Endometrial microvascular endothelial cells (primary cell): ENCODE data around the gene PARD3. TPM values are rescaled to one million over a fixed set of nuclear protein-coding genes. Genes with fewer than 3 reads are reported as not detected.
"Not testable (repeated sequence)": the region's sequence is repeated elsewhere in the genome, so short reads cannot be mapped to it uniquely, and the experiment has no call there.

Experiments
- in situ Hi-C: cut with HindIII; loops from 2 replicates; pipeline ENCODE4 v1.10.0; 2017; ENCODE audit warnings: low sequenced_read_pairs, low pct_unique_long_range_greater_than_20kb; ENCODE audit errors: inconsistent ontology term
- total RNA-seq: library from RNA; depleted of rRNA; stranded (reverse); fragments of >200 nt; gene quantifications from one replicate; pipeline ENCODE4 v1.2.3, GENCODE V29; 2015; ENCODE audit errors: inconsistent ontology term

PARD3 gene
- total RNA-seq, 1 donor from 2014 or later = 21.5 TPM

DNA sequence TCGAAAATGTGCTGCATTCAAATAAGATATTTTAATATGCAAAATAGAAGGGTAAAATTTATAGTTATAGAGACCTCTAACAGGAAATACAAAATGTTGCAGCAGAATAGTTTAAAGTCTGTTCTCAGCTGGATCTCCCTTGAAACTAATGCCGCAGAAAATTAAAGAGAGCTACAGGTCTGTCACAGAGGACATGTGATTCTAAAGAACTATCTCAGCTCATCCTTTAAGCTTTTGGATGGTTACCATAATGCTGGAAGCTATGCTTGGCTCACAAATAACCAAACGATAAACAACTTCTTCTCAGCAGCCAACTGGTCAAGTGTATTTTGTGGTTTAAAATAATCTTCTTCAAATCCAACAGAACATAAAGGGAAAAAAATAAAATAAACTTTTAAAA, 353.0 kb downstream of the PARD3 start:
- in situ Hi-C loops = no loop called here

- in situ Hi-C loops = no loop called here
Observed at GRCh38 chr10:34454590-34455261, 360.4 kb downstream of the PARD3 start.

GRCh38 chr10:34449836-34450235, 365.3 kb downstream of the PARD3 start:
- in situ Hi-C loops = no loop called here

DNA sequence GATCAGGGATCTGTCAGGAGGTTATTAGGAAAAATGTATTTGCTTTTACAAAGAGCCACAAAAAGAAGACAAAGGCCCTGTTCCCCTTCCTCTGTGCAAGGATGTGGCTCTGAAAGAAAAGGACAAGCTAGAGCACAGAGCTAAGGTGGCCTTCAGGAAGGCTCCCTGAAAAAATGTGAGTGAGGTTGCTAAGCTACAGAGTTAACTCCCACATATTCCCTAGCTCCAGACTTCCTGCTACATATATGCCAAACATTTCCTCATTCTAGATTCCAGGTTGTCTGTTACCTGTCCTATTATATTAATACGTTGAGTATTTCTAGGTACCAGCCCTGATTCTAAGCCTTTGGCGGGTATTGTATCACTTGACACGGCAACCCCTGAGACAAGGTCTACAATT, 369.0 kb downstream of the PARD3 start:
- in situ Hi-C loops = no loop called here

GRCh38 chr10:34444223-34445183, 370.6 kb downstream of the PARD3 start:
- in situ Hi-C loops = no loop called here

DNA sequence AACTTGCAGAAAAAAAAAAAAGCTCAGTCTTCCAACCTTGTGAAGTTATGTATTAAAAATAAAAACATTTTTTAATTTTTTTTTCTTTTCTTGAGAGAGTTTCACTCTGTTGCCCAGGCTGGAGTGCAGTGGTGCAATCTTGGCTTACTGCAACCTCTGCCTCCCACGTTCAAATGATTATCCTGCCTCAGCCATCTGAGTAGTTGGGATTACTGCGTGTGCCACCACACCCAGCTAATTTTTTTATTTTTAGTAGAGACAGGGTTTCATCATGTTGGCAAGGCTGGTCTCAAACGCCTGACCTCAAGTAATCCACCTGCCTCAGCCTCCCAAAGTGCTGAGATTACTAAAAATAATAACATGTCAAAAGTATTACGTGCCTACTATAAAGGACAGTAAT, 375.7 kb downstream of the PARD3 start:
- in situ Hi-C loops = not testable (repeated sequence)

GRCh38 chr10:34438741-34439140, 376.4 kb downstream of the PARD3 start:
- in situ Hi-C loops = no loop called here

GRCh38 chr10:34437906-34438305, 377.2 kb downstream of the PARD3 start:
- in situ Hi-C loops = no loop called here

DNA sequence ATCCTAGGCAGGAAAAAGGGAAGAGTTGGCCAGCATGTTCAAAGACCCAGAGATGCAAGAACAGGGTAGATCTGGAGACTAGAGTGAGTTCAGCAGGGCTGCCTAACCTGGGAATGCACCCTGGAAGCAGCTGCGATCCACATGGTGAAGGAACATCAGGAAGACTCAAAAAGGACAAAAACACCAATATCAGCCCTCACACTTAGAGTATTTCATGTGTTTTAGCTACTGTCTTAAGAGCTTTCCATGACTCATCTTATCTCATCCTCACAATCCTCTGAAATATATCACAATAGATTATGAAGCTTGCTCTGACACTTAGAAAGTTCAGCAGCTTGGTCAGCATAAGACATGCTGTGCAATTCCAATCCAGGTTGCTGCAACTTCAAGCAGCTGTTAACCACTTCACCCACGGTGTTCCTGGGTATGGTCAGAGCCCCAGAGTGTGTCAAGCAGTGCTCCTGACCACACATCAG, 380.9 kb downstream of the PARD3 start:
- in situ Hi-C loops = no loop called here

- in situ Hi-C loops = no loop called here
Observed at GRCh38 chr10:34433241-34434076, 381.6 kb downstream of the PARD3 start.

DNA sequence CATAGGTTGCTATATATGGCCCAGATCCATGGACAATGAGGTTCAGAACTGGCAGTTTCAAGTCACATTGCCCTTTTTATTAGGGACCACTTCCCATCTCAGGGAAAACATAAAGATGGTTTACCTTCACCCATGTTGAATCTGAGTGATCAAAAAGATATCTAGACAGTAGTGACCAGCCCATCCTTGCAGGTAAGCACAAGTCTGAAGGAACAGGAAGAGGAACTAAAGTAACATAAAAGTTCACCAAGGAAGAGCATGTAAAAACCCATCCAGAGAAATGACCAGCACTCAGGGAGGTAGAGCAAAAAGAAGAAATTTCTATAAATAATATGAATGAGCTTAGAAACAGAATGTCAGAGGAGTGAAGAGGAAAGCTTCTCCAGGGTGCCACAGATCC, 382.5 kb downstream of the PARD3 start:
- in situ Hi-C loops = no loop called here

DNA sequence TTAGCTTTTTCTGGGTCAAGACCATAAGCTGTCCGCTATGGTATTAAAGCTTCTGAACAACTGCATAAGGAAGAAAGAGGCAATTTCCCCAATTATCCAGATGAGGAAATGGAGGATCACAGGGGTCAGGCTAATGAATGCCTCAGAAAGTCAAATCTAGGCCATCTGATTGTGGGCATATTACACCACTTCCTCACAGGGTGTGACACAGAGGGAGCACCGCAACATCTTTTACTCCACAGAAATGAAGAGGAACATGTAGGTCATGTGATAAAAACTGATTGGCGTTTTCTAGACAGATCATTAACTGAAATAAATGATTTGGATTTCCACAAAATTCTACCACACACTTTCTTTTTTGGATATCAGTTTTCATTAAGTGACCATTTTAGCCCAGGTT, 384.4 kb downstream of the PARD3 start:
- in situ Hi-C loops = no loop called here

DNA sequence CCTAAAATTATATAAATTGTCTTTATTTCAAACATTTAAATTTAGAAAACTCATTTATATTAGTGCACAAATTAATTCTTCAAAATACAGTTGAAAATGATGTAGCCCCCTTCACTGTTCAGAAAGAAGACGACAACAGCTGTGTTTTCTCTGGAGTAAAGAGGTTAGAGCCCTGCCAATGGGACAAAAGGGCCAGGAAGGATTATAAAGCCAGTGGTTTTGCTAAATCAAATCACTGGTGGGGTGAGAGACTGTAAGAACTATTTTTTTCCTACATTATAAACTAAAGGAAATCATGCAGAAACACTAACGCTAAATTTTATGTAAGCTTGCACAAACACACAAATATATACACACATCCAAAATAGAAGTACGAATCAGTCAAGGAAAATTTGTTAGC, 386.6 kb downstream of the PARD3 start:
- in situ Hi-C loops = no loop called here

DNA sequence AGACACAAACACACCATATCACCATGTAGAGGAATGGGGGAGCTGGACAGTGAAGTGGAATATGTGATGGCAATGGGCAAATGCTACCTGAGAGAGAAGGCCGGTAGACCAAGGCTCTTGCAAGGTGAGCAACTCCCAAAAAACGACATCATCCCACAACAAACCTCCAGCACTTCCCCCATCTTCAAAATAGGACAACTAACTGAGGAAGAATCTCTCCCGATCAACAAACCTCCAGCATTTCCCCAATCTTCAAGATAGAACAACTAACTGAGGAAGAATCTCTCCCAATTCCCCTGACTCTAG, 387.2 kb downstream of the PARD3 start:
- in situ Hi-C loops = no loop called here

GRCh38 chr10:34427158-34427910, 387.8 kb downstream of the PARD3 start:
- in situ Hi-C loops = not testable (repeated sequence)

DNA sequence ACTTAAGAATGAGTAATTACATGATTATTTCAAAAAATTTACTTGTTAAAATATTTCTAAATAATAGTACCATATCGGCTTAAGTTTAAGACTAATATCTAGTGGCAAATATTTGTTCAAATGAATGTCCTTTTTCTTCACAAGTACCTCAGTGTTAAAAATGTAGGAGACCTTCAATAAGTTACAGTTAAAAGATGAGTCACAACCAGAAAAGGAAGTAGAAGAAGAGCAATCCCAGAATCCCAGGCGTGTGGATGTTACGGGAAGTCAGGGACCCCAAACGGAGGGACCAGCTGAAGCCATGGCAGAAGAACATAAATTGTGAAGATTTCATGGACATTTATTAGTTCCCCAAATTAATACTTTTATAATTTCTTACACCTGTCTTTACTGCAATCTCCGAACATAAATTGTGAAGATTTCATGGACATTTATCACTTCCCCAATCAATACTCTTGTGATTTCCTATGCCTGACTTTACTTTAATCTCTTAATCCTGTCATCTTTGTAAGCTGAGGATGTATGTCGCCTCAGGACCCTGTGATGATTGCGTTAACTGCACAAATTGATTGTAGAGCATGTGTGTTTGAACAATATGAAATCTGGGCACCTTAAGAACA, 388.4 kb downstream of the PARD3 start:
- in situ Hi-C loops = not testable (repeated sequence)

DNA sequence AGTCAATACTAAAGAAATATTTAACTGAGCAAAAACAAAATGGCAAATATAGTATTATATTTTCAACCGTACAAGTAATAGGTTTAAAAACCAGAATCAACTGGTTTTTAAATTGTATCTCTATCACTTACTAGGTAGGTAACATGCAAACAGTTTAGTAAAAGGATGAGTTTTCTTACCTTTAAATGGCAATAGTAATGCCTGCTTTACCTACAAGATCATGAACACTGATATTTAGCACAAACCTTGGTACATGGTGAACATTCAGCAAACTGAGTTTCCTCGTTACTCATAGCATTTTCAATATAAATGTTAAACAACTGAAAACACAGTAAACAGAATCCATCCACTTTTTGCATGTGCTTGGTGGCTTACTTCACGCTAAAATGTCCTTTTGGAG, 389.1 kb downstream of the PARD3 start:
- in situ Hi-C loops = no loop called here
